AG04449 (cell line): Measurements from ENCODE around the gene KIF1B.

ENCODE experiments used
- CTCF ChIA-PET: fragments of 350-600 bp; formaldehyde crosslinking; extraction: SDS; loops from one replicate; lab custom pipeline; 2021; ENCODE audit warnings: antibody characterized with exemption; lab: Yijun Ruan, JAX
- POLR2A ChIA-PET: fragments of 400-600, 350-600 bp; formaldehyde crosslinking; extraction: SDS; loops from one replicate; lab custom pipeline; 2020; ENCODE audit warnings: antibody characterized with exemption, inconsistent platforms; lab: Yijun Ruan, JAX
- DNase-seq: peaks from one replicate; pipeline ENCODE4 v3.0.0-alpha.2; 2010; ENCODE audit warnings: low read depth, low spot score
- H3K4me3 ChIP-seq: 2 replicates; pipeline ENCODE4 v1.5.1; 2011; ENCODE audit warnings: low read depth, mild to moderate bottlenecking, control low read depth, low read length
- TF ChIP-seq, protein P1 (sequence below): IDR thresholded peaks from one replicate; pipeline ENCODE4 v1.5.1; 2011; ENCODE audit warnings: mild to moderate bottlenecking, moderate library complexity, low read length, control low read depth, inconsistent platforms; ENCODE audit not compliant: insufficient read depth; ENCODE audit errors: missing control alignments

KIF1B gene

DNA sequence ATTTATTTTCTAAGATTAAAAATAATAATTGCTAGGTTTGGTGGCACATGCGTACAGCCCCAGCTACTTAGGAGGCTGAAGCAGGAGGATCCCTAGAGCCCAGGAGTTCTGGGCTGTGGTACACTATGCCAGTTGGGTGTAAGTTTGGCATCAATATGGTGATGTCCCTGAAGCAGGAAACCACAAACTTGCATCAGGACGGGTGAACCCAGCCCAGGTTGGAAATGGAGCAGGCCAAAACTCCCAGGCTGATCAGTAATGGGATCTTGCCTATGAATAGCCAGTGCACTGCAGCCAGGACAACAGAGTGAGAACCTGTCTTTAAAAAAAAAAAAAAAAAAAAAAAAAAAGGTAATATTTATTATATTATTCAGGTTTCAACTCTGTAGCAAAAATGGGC lies 96.1 kb downstream of the KIF1B start:
- ChIA-PET CTCF (interaction anchor here (0.9 to 4.0 kb wide), 4 partner anchors 10 to 96 kb away, joined by 3 to 21 read pairs (median 3); partner anchors contain the start of gene KIF1B), POLR2A (no interaction called here)
- no peak for DNase-seq
- TF ChIP-seq, protein P1, sequence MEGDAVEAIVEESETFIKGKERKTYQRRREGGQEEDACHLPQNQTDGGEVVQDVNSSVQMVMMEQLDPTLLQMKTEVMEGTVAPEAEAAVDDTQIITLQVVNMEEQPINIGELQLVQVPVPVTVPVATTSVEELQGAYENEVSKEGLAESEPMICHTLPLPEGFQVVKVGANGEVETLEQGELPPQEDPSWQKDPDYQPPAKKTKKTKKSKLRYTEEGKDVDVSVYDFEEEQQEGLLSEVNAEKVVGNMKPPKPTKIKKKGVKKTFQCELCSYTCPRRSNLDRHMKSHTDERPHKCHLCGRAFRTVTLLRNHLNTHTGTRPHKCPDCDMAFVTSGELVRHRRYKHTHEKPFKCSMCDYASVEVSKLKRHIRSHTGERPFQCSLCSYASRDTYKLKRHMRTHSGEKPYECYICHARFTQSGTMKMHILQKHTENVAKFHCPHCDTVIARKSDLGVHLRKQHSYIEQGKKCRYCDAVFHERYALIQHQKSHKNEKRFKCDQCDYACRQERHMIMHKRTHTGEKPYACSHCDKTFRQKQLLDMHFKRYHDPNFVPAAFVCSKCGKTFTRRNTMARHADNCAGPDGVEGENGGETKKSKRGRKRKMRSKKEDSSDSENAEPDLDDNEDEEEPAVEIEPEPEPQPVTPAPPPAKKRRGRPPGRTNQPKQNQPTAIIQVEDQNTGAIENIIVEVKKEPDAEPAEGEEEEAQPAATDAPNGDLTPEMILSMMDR, result no peak
- no peak overlapping the region for H3K4me3 ChIP-seq

- no peak overlapping the region for H3K4me3 ChIP-seq
- no peak for DNase-seq
- TF ChIP-seq, protein P1, result no peak
- ChIA-PET CTCF (interaction anchor here (4.0 kb wide), 1 partner anchor 98 kb away, joined by 21 read pairs; the partner anchor contains the start of gene KIF1B), POLR2A (no interaction called here)
Observed at GRCh38 chr1:10308001-10308400, 97.6 kb downstream of the KIF1B start.

GRCh38 chr1:10309243-10310011 lies 99.1 kb downstream of the KIF1B start:
- TF ChIP-seq, protein P1, result no peak
- POLR2A ChIA-PET, result no interaction called here
- no peak overlapping the region for H3K4me3 ChIP-seq
- DNase-seq, result no peak
- CTCF ChIA-PET, result interaction anchor here (4.0 kb wide), 1 partner anchor 99 kb away, joined by 21 read pairs; the partner anchor contains the start of gene KIF1B

- ChIA-PET CTCF (interaction anchor here (1.7 kb wide), 1 partner anchor 107 kb away, joined by 5 read pairs; no protein-coding TSS in a partner anchor), POLR2A (no interaction called here)
- no peak overlapping the region for H3K4me3 ChIP-seq
- TF ChIP-seq, protein P1, result no peak
- no peak for DNase-seq
Observed at GRCh38 chr1:10316752-10317151, 106.4 kb downstream of the KIF1B start.

DNA sequence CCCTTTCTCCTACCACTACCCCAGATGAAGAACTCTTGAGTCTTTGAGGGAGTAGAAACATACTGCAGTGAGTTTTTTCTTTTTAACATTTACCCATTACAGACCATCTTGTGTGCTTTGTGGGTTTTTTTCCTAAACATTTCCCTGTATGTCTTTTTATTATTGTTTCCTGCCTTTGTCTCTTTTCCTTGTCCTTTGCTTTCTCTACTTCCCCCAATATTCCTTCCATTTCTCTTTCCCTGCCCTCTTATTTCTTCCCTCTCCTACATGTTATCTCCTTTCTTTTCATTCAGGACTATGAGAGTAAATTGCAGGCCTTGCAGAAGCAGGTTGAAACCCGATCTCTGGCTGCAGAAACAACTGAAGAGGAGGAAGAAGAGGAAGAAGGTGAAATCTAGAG lies 109.4 kb downstream of the KIF1B start:
- ChIA-PET CTCF (interaction anchor here (1.1 kb wide), 1 partner anchor 111 kb away, joined by 3 read pairs; no protein-coding TSS in a partner anchor), POLR2A (no interaction called here)

DNA sequence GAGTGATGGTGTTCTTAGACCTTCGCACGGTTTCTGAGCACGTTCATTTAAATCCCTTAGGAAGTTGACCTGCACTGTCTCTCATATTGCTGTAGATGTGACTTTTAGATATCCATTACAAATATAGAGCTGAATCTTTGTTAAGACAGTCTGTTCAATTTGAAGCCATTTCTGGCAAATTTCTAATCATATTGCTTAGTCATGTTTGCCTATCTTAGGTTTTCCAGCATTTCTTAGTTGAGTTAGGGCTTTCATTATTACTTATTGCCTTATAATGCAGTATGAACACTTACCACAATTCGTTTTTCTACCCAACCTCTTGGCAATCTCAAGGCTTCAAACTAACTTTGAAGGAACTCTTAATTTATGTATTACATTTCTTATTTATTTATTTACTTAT lies 110.0 kb downstream of the KIF1B start:
- CTCF ChIA-PET, result interaction anchor here (0.6 to 1.1 kb wide), 3 partner anchors 18 to 370 kb away, joined by 3 read pairs; no protein-coding TSS in a partner anchor
- no peak overlapping the region for H3K4me3 ChIP-seq
- TF ChIP-seq, protein P1, result no peak
- POLR2A ChIA-PET, result no interaction called here
- no peak for DNase-seq

More for the DNA sequence above, 109.4 kb downstream of the KIF1B start:
- TF ChIP-seq, protein P1, result no peak
- no peak for DNase-seq
- H3K4me3 ChIP-seq, result no peak overlapping the region
